CD4-positive, CD25-positive, alpha-beta regulatory T cell (primary cell): Measurements from ENCODE around the gene CKS2. TPM values are rescaled to one million over a fixed set of nuclear protein-coding genes. Genes with fewer than 3 reads are reported as not detected.
"Not testable (repeated sequence)": the region's sequence is repeated elsewhere in the genome, so short reads cannot be mapped to it uniquely, and the experiment has no call there.

Experiments used
- ATAC-seq, 2 donors: fragments of 150-1000 bp; cut with Tn5 transposase; one replicate each; pipeline ENCODE4 v1.10.0; 2021; ENCODE audit warnings: low read depth in 2 of 2, moderate number of reproducible peaks in 2 of 2, moderate library complexity in 1 of 2
- DNase-seq, 3 donors: peaks; one replicate each; pipeline versions ENCODE4 v3.0.0 to v3.0.0-alpha.2; 2012 to 2022; ENCODE audit warnings: mixed read lengths in 1 of 3
- H3K27ac ChIP-seq: one replicate; pipeline ENCODE4 v1.7.0; 2013; ENCODE audit warnings: mild to moderate bottlenecking, low read length; ENCODE audit not compliant: insufficient read depth, poor library complexity, severe bottlenecking
- H3K27me3 ChIP-seq: one replicate; pipeline ENCODE4 v1.7.0; 2013; ENCODE audit warnings: low read length; ENCODE audit not compliant: control insufficient read depth, insufficient read depth
- H3K36me3 ChIP-seq: one replicate; pipeline ENCODE4 v1.7.0; 2013; ENCODE audit warnings: mild to moderate bottlenecking, low read length, moderate library complexity; ENCODE audit not compliant: control insufficient read depth, insufficient read depth
- H3K4me1 ChIP-seq: 2 replicates; pipeline ENCODE4 v1.7.0; 2013; ENCODE audit warnings: mild to moderate bottlenecking, low read length; ENCODE audit not compliant: insufficient read depth, control insufficient read depth, poor library complexity, severe bottlenecking
- H3K4me3 ChIP-seq: one replicate; pipeline ENCODE4 v1.7.0; 2013; ENCODE audit warnings: low read depth, mild to moderate bottlenecking, low read length, moderate library complexity
- H3K9me3 ChIP-seq, 2 experiments: 1 replicate in 1 of 2; 2 replicates in 1 of 2; pipeline ENCODE4 v1.7.0; 2013; ENCODE audit warnings: low read length in 2 of 2, mild to moderate bottlenecking in 1 of 2, moderate library complexity in 1 of 2; ENCODE audit not compliant: control insufficient read depth in 2 of 2
- H3K27ac Mint-ChIP-seq, 3 donors: one replicate each; pipeline ENCODE4 v1.8.0; 2020 to 2022; ENCODE audit warnings: mild to moderate bottlenecking in 3 of 3, mixed read lengths in 3 of 3, moderate library complexity in 2 of 3
- H3K27me3 Mint-ChIP-seq: one replicate; pipeline ENCODE4 v1.8.0; 2022; ENCODE audit warnings: mild to moderate bottlenecking, mixed read lengths
- H3K36me3 Mint-ChIP-seq: one replicate; pipeline ENCODE4 v1.8.0; 2020; ENCODE audit warnings: mixed read lengths
- H3K4me1 Mint-ChIP-seq, 4 donors: one replicate each; pipeline ENCODE4 v1.8.0; 2020 to 2022; ENCODE audit warnings: mixed read lengths in 4 of 4, mild to moderate bottlenecking in 1 of 4
- H3K4me3 Mint-ChIP-seq, 4 donors: one replicate each; pipeline ENCODE4 v1.8.0; 2020 to 2022; ENCODE audit warnings: mild to moderate bottlenecking in 4 of 4, mixed read lengths in 4 of 4, moderate library complexity in 3 of 4
- H3K9me3 Mint-ChIP-seq, 7 donors: one replicate each; pipeline ENCODE4 v1.8.0; 2020 to 2022; ENCODE audit warnings: mixed read lengths in 7 of 7, mild to moderate bottlenecking in 3 of 7, moderate library complexity in 2 of 7
- polyA plus RNA-seq, 4 donors: library from polyadenylated mRNA; unstranded; fragments of 300-500 nt; fragmentation: Illumina TruSeq; gene quantifications; one replicate each; pipeline ENCODE4 v1.2.3, GENCODE V29; 2021
- total RNA-seq: library from RNA; stranded (reverse); gene quantifications from one replicate; pipeline ENCODE4 v1.2.3, GENCODE V29; 2022

The CKS2 gene
- total and polyA plus RNA-seq, 5 donors from 2014 or later = 28.6 to 53.0 (median 43.6) TPM

GRCh38 chr9:89278997-89279739, 31.8 kb upstream of the CKS2 start:
- Mint-ChIP-seq H3K9me3 (peaks cover 0 to 17% (median 6%) of the 10 kb centered on the region in 7 donors), H3K27ac (no peak overlapping the region), H3K4me3 (no peak overlapping the region), H3K27me3 (no peaks in the 10 kb centered on the region), H3K4me1 (peaks cover 0 to 11% (median 8%) of the 10 kb centered on the region in 4 donors), H3K36me3 (no peaks in the 10 kb centered on the region)
- no peaks in the 10 kb centered on the region for H3K4me1 ChIP-seq
- no peak overlapping the region for H3K27ac ChIP-seq
- no peak overlapping the region for H3K4me3 ChIP-seq
- peaks cover 3 to 9% of the 10 kb centered on the region in 2 experiments for H3K9me3 ChIP-seq
- no peaks in the 10 kb centered on the region for H3K36me3 ChIP-seq
- DNase-seq = peak in 2 of 3 donors; percentile 16 to 60
- H3K27me3 ChIP-seq = no peaks in the 10 kb centered on the region
- no peak for ATAC-seq

GRCh38 chr9:89281106-89281505, 29.9 kb upstream of the CKS2 start:
- H3K36me3 Mint-ChIP-seq = peaks cover 3% of the 10 kb centered on the region
- Histone ChIP-seq H3K27ac (no peak overlapping the region), H3K27me3 (no peaks in the 10 kb centered on the region), H3K36me3 (no peaks in the 10 kb centered on the region), H3K9me3 (no peaks in the 10 kb centered on the region), H3K4me3 (no peak overlapping the region), H3K4me1 (no peaks in the 10 kb centered on the region)
- ATAC-seq (no peak), DNase-seq (no peak)
- peaks cover 0 to 11% (median 8%) of the 10 kb centered on the region in 4 donors for H3K4me1 Mint-ChIP-seq
- peaks cover 0 to 5% (median 0%) of the 10 kb centered on the region in 7 donors for H3K9me3 Mint-ChIP-seq
- H3K27ac Mint-ChIP-seq = no peak overlapping the region
- no peaks in the 10 kb centered on the region for H3K27me3 Mint-ChIP-seq
- no peak overlapping the region for H3K4me3 Mint-ChIP-seq

GRCh38 chr9:89282248-89282968, 28.6 kb upstream of the CKS2 start:
- H3K4me3 Mint-ChIP-seq = peak overlapping the region in 1 of 4 donors; percentile 43
- H3K36me3 Mint-ChIP-seq = not testable (repeated sequence)

GRCh38 chr9:89284076-89284475, 26.9 kb upstream of the CKS2 start:
- Histone ChIP-seq H3K4me1 (no peaks in the 10 kb centered on the region), H3K9me3 (no peaks in the 10 kb centered on the region), H3K36me3 (no peaks in the 10 kb centered on the region), H3K27ac (no peak overlapping the region), H3K27me3 (no peaks in the 10 kb centered on the region), H3K4me3 (no peak overlapping the region)
- H3K27ac Mint-ChIP-seq = no peak overlapping the region
- peaks cover 3% of the 10 kb centered on the region for H3K36me3 Mint-ChIP-seq
- peaks cover 0 to 3% (median 1%) of the 10 kb centered on the region in 4 donors for H3K4me1 Mint-ChIP-seq
- H3K9me3 Mint-ChIP-seq = no peaks in the 10 kb centered on the region
- peaks cover 5% of the 10 kb centered on the region for H3K27me3 Mint-ChIP-seq
- no peak for DNase-seq
- no peak for ATAC-seq
- H3K4me3 Mint-ChIP-seq = no peak overlapping the region

More at GRCh38 chr9:89282248-89282968, 28.6 kb upstream of the CKS2 start:
- not testable (repeated sequence) for H3K9me3 ChIP-seq, H3K4me3 ChIP-seq, H3K4me1 ChIP-seq, H3K36me3 ChIP-seq, H3K27ac ChIP-seq, H3K4me1 Mint-ChIP-seq, DNase-seq, H3K27me3 ChIP-seq, H3K27me3 Mint-ChIP-seq, H3K9me3 Mint-ChIP-seq, ATAC-seq
- H3K27ac Mint-ChIP-seq = peak overlapping the region in 1 of 3 donors; percentile 78

GRCh38 chr9:89291741-89292140, 19.3 kb upstream of the CKS2 start:
- Histone ChIP-seq H3K4me3 (no peak overlapping the region), H3K36me3 (no peaks in the 10 kb centered on the region), H3K9me3 (peaks cover 3 to 6% of the 10 kb centered on the region in 2 experiments), H3K27me3 (peaks cover 3% of the 10 kb centered on the region), H3K27ac (no peak overlapping the region), H3K4me1 (no peaks in the 10 kb centered on the region)
- ATAC-seq (no peak), DNase-seq (no peak)
- Mint-ChIP-seq H3K4me3 (no peak overlapping the region), H3K9me3 (peaks cover 0 to 4% (median 0%) of the 10 kb centered on the region in 7 donors), H3K4me1 (no peaks in the 10 kb centered on the region), H3K27me3 (peaks cover 30% of the 10 kb centered on the region), H3K36me3 (peaks cover 4% of the 10 kb centered on the region), H3K27ac (no peak overlapping the region)

- H3K27ac Mint-ChIP-seq = no peak overlapping the region
- H3K27me3 Mint-ChIP-seq = peaks cover 35% of the 10 kb centered on the region
Measured at GRCh38 chr9:89293014-89293413, 18.0 kb upstream of the CKS2 start.

GRCh38 chr9:89295400-89295799, 15.6 kb upstream of the CKS2 start:
- no peaks in the 10 kb centered on the region for H3K4me1 ChIP-seq
- peak overlapping the region in 1 of 3 donors; percentile 48 for H3K27ac Mint-ChIP-seq
- H3K4me3 ChIP-seq = no peak overlapping the region
- no peak for DNase-seq
- H3K27me3 ChIP-seq = peaks cover 3% of the 10 kb centered on the region
- ATAC-seq = no peak
- peaks cover 3 to 6% of the 10 kb centered on the region in 2 experiments for H3K9me3 ChIP-seq
- no peak overlapping the region for H3K4me3 Mint-ChIP-seq
- H3K36me3 Mint-ChIP-seq = peaks cover 4% of the 10 kb centered on the region
- peaks cover 36% of the 10 kb centered on the region for H3K27me3 Mint-ChIP-seq
- H3K27ac ChIP-seq = no peak overlapping the region
- H3K9me3 Mint-ChIP-seq = peaks cover 0 to 4% (median 0%) of the 10 kb centered on the region in 7 donors
- H3K4me1 Mint-ChIP-seq = no peaks in the 10 kb centered on the region
- H3K36me3 ChIP-seq = no peaks in the 10 kb centered on the region

More at GRCh38 chr9:89293014-89293413, 18.0 kb upstream of the CKS2 start:
- peaks cover 3 to 6% of the 10 kb centered on the region in 2 experiments for H3K9me3 ChIP-seq
- Mint-ChIP-seq H3K4me1 (no peaks in the 10 kb centered on the region), H3K9me3 (peaks cover 0 to 4% (median 0%) of the 10 kb centered on the region in 7 donors), H3K4me3 (no peak overlapping the region), H3K36me3 (peaks cover 4% of the 10 kb centered on the region)
- peaks cover 3% of the 10 kb centered on the region for H3K27me3 ChIP-seq
- no peak for ATAC-seq
- no peak overlapping the region for H3K27ac ChIP-seq
- no peak overlapping the region for H3K4me3 ChIP-seq
- no peaks in the 10 kb centered on the region for H3K36me3 ChIP-seq
- DNase-seq = no peak
- H3K4me1 ChIP-seq = no peaks in the 10 kb centered on the region
